ENCODE measurements around the gene C3orf22.

The C3orf22 gene

GRCh38 chr3:126525091-126525852 is 33.5 kb downstream of the C3orf22 start:
- H3K9me2 ChIP-seq (replicated peaks; ENCODE audit: low read depth, low read length): no peaks in the 10 kb centered on the region
- H3K4me3 ChIP-seq (ENCODE audit: low read length, poor library complexity, severe bottlenecking): peak overlapping the region; percentile 67
- H3K27me3 ChIP-seq (ENCODE audit: insufficient read depth, low read length, poor library complexity, severe bottlenecking): no peaks in the 10 kb centered on the region
- no peaks in the 10 kb centered on the region for H3K79me2 ChIP-seq (ENCODE audit: insufficient read depth, low read length)
- peak overlapping the region; percentile 59 for H3K9ac ChIP-seq (ENCODE audit: low read depth, low read length, poor library complexity, severe bottlenecking)
- no peak for TF ChIP-seq EZH2phosphoT487 (IDR thresholded peaks at IDR 0.05; ENCODE audit: borderline replicate concordance)
- TF ChIP-seq, protein P1, sequence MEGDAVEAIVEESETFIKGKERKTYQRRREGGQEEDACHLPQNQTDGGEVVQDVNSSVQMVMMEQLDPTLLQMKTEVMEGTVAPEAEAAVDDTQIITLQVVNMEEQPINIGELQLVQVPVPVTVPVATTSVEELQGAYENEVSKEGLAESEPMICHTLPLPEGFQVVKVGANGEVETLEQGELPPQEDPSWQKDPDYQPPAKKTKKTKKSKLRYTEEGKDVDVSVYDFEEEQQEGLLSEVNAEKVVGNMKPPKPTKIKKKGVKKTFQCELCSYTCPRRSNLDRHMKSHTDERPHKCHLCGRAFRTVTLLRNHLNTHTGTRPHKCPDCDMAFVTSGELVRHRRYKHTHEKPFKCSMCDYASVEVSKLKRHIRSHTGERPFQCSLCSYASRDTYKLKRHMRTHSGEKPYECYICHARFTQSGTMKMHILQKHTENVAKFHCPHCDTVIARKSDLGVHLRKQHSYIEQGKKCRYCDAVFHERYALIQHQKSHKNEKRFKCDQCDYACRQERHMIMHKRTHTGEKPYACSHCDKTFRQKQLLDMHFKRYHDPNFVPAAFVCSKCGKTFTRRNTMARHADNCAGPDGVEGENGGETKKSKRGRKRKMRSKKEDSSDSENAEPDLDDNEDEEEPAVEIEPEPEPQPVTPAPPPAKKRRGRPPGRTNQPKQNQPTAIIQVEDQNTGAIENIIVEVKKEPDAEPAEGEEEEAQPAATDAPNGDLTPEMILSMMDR (conservative IDR thresholded peaks at IDR 0.05; ENCODE audit: low read length): no peak
- no peaks in the 10 kb centered on the region for H3K36me3 ChIP-seq (ENCODE audit: insufficient read depth, low read length)
- H3K9me3 ChIP-seq (ENCODE audit: insufficient read depth, low read depth, low read length): no peaks in the 10 kb centered on the region
- H2AFZ ChIP-seq (ENCODE audit: low read length): no peak overlapping the region
- no peaks in the 10 kb centered on the region for H4K20me1 ChIP-seq (ENCODE audit: insufficient read depth, low read length, poor library complexity, severe bottlenecking)
- H3F3A ChIP-seq (ENCODE audit: low read depth): no peaks in the 10 kb centered on the region
- H3K4me1 ChIP-seq (ENCODE audit: insufficient read depth, low read length, poor library complexity, severe bottlenecking): peaks cover 62% of the 10 kb centered on the region
- H3K4me2 ChIP-seq (ENCODE audit: low read depth, low read length, poor library complexity, severe bottlenecking): peak overlapping the region; percentile 68

DNA sequence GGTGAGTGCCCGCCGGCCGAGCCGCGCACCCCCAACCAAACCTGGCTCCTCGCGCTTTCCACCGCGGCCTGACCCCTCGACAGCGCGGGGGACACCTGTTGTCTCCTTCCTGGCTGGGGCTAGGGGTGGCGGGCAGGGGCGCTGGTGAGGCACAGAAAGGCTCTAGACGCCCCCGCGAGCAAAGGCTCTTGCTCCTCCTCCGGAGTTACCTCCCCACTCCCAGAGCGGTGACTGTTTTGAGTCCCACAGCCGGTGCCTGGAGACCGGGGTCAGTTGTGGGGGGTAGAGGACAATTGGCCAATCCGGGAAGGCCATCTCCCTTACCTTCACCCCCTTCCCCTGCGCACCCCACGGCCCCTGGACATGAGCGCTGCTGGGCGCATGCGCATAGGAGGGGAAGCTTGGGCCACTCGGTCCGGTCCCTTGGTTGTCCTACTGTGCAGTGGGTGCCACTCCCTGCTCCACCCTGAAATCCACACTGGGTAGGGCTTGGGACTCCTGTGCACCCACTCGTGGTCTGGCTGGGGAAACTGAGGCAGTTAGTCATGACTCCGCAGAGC is 34.2 kb downstream of the C3orf22 start:
- Histone ChIP-seq H3K4me3 (ENCODE audit: low read length, poor library complexity, severe bottlenecking) (peak overlapping the region; percentile 67), H4K20me1 (ENCODE audit: insufficient read depth, low read length, poor library complexity, severe bottlenecking) (no peaks in the 10 kb centered on the region), H3K36me3 (ENCODE audit: insufficient read depth, low read length) (no peaks in the 10 kb centered on the region), H3F3A (ENCODE audit: low read depth) (no peaks in the 10 kb centered on the region), H3K9me2 (replicated peaks; ENCODE audit: low read depth, low read length) (no peaks in the 10 kb centered on the region), H2AFZ (ENCODE audit: low read length) (no peak overlapping the region), H3K9me3 (ENCODE audit: insufficient read depth, low read depth, low read length) (no peaks in the 10 kb centered on the region), H3K4me2 (ENCODE audit: low read depth, low read length, poor library complexity, severe bottlenecking) (peak overlapping the region; percentile 68), H3K4me1 (ENCODE audit: insufficient read depth, low read length, poor library complexity, severe bottlenecking) (peaks cover 57% of the 10 kb centered on the region), H3K79me2 (ENCODE audit: insufficient read depth, low read length) (no peaks in the 10 kb centered on the region), H3K27me3 (ENCODE audit: insufficient read depth, low read length, poor library complexity, severe bottlenecking) (no peaks in the 10 kb centered on the region), H3K9ac (ENCODE audit: low read depth, low read length, poor library complexity, severe bottlenecking) (peak overlapping the region; percentile 59)
- TF ChIP-seq, protein P1 (conservative IDR thresholded peaks at IDR 0.05; ENCODE audit: low read length): no peak
- no peak for TF ChIP-seq EZH2phosphoT487 (IDR thresholded peaks at IDR 0.05; ENCODE audit: borderline replicate concordance)

GRCh38 chr3:126523745-126524428 is 34.8 kb downstream of the C3orf22 start, which contains the start of gene CHST13:
CHST13 (plus strand) TSS chr3:126524155; CDS start chr3:126524333, 178 bp downstream.
- H4K20me1 ChIP-seq (ENCODE audit: insufficient read depth, low read length, poor library complexity, severe bottlenecking): no peaks in the 10 kb centered on the region
- H3K9ac ChIP-seq (ENCODE audit: low read depth, low read length, poor library complexity, severe bottlenecking): peak within 1 kb of the TSS; percentile 59
- TF ChIP-seq EZH2phosphoT487 (IDR thresholded peaks at IDR 0.05; ENCODE audit: borderline replicate concordance): no peak
- TF ChIP-seq, protein P1 (conservative IDR thresholded peaks at IDR 0.05; ENCODE audit: low read length): no peak
- no peaks in the 10 kb centered on the region for H3K9me3 ChIP-seq (ENCODE audit: insufficient read depth, low read depth, low read length)
- peak within 1 kb of the TSS; percentile 45; the same call in 1 of the 2 replicates for H2AFZ ChIP-seq (ENCODE audit: low read length)
- H3F3A ChIP-seq (ENCODE audit: low read depth): no peaks in the 10 kb centered on the region
- H3K4me1 ChIP-seq (ENCODE audit: insufficient read depth, low read length, poor library complexity, severe bottlenecking): peaks cover 57% of the 10 kb centered on the region
- H3K9me2 ChIP-seq (replicated peaks; ENCODE audit: low read depth, low read length): no peaks in the 10 kb centered on the region
- H3K4me2 ChIP-seq (ENCODE audit: low read depth, low read length, poor library complexity, severe bottlenecking): peak within 1 kb of the TSS; percentile 68
- no peaks in the 10 kb centered on the region for H3K36me3 ChIP-seq (ENCODE audit: insufficient read depth, low read length)
- H3K27me3 ChIP-seq (ENCODE audit: insufficient read depth, low read length, poor library complexity, severe bottlenecking): no peaks in the 10 kb centered on the region
- no peaks in the 10 kb centered on the region for H3K79me2 ChIP-seq (ENCODE audit: insufficient read depth, low read length)
- peak within 1 kb of the TSS; percentile 67 for H3K4me3 ChIP-seq (ENCODE audit: low read length, poor library complexity, severe bottlenecking)

Data from Loucy (cell line).